B cell (primary cell): ENCODE results near the gene PSMB5. TPM values are rescaled to one million over a fixed set of nuclear protein-coding genes. Genes with fewer than 3 reads are reported as not detected.

Experiments used
- ATAC-seq: fragments of 200-7000 bp; cut with Tn5 transposase; one replicate; pipeline ENCODE4 v1.10.0; 2021; ENCODE audit warnings: low read depth, mild to moderate bottlenecking, moderate number of reproducible peaks, moderate library complexity
- CTCF ChIA-PET: fragments of 350-600 bp; sonication (Branson Sonifier 250); formaldehyde crosslinking; loops from one replicate; lab custom pipeline; 2021; ENCODE audit warnings: antibody characterized with exemption, inconsistent platforms; lab: Charles Lee
- POLR2A ChIA-PET: fragments of 350-600 bp; sonication (Branson Sonifier 250); formaldehyde crosslinking; loops from one replicate; lab custom pipeline; 2021; ENCODE audit warnings: antibody characterized with exemption; lab: Charles Lee
- DNase-seq: peaks from one replicate; pipeline ENCODE4 v3.0.0; 2013
- H2AFZ ChIP-seq: 2 replicates; pipeline ENCODE4 v1.6.1; 2012; ENCODE audit warnings: mild to moderate bottlenecking, low read depth, low read length; ENCODE audit not compliant: insufficient read depth, poor library complexity, severe bottlenecking
- H3K27ac ChIP-seq, 2 donors: 1 replicate in 1 of 2; 2 replicates in 1 of 2; pipeline ENCODE4 v1.5.1; 2012 to 2013; ENCODE audit warnings: low read length in 2 of 2, mild to moderate bottlenecking in 2 of 2, moderate library complexity in 1 of 2
- H3K27me3 ChIP-seq, 4 experiments: fragments of 200-600 bp in 1 of 4; sonication (generic) in 1 of 4; replicated peaks in 1 of 4; 1 replicate in 2 of 4; 2 replicates in 2 of 4; pipeline versions ENCODE4 v1.6.1 to v1.7.0; 2013 to 2016; ENCODE audit warnings: low read length in 3 of 4, mild to moderate bottlenecking in 2 of 4, mixed read lengths in 1 of 4, moderate library complexity in 1 of 4; ENCODE audit not compliant: insufficient read depth in 4 of 4, control insufficient read depth in 3 of 4; ENCODE audit errors: control extremely low read depth in 1 of 4
- H3K36me3 ChIP-seq, 2 experiments: replicated peaks in 1 of 2; 1 replicate in 1 of 2; 2 replicates in 1 of 2; pipeline versions ENCODE4 v1.6.1 to v1.7.1; 2013; ENCODE audit warnings: low read length in 1 of 2; ENCODE audit not compliant: insufficient read depth in 2 of 2, control insufficient read depth in 1 of 2; ENCODE audit errors: control extremely low read depth in 1 of 2, extremely low read depth in 1 of 2
- H3K4me1 ChIP-seq, 2 donors: fragments of 200-600 bp in 1 of 2; sonication (generic) in 1 of 2; 1 replicate in 1 of 2; 2 replicates in 1 of 2; pipeline versions ENCODE4 v1.5.1 to v1.6.1; 2013 to 2017; ENCODE audit warnings: low read length in 2 of 2; ENCODE audit not compliant: control insufficient read depth in 2 of 2, insufficient read depth in 2 of 2
- H3K4me2 ChIP-seq: replicated peaks from 2 replicates; pipeline ENCODE3; 2012; ENCODE audit warnings: mild to moderate bottlenecking, low read depth, low read length; ENCODE audit not compliant: poor library complexity, severe bottlenecking
- H3K4me3 ChIP-seq, 5 experiments: fragments of 200-600 bp in 1 of 5; sonication (generic) in 1 of 5; 1 replicate in 3 of 5; 2 replicates in 2 of 5; pipeline versions ENCODE4 v1.5.1 to v1.7.0; 2011 to 2016; ENCODE audit warnings: low read length in 4 of 5, mild to moderate bottlenecking in 4 of 5, low read depth in 2 of 5, control low read depth in 1 of 5, moderate library complexity in 1 of 5; ENCODE audit not compliant: insufficient read depth in 1 of 5; ENCODE audit errors: control extremely low read depth in 1 of 5, extremely low read depth in 1 of 5
- H3K79me2 ChIP-seq: fragments of 200-600 bp; sonication (generic); one replicate; pipeline ENCODE4 v1.6.0; 2016; ENCODE audit warnings: low read length; ENCODE audit not compliant: control insufficient read depth, insufficient read depth
- H3K9ac ChIP-seq: fragments of 200-600 bp; sonication (generic); 2 replicates; pipeline ENCODE4 v1.6.1; 2017; ENCODE audit warnings: mild to moderate bottlenecking, low read length, moderate library complexity
- H3K9me3 ChIP-seq, 3 donors: one replicate each; pipeline versions ENCODE4 v1.6.1 to v1.7.1; 2013; ENCODE audit warnings: low read length in 2 of 3; ENCODE audit not compliant: control insufficient read depth in 2 of 3, insufficient read depth in 1 of 3; ENCODE audit errors: control extremely low read depth in 1 of 3
- H4K20me1 ChIP-seq: 2 replicates; pipeline ENCODE4 v1.6.0; 2012; ENCODE audit warnings: mild to moderate bottlenecking, low read length; ENCODE audit not compliant: insufficient read depth, control insufficient read depth, poor library complexity, severe bottlenecking
- H3K27ac Mint-ChIP-seq: one replicate; pipeline ENCODE4 v1.8.0; 2021; ENCODE audit warnings: mixed read lengths
- H3K27me3 Mint-ChIP-seq: one replicate; pipeline ENCODE4 v1.8.0; 2021; ENCODE audit warnings: mixed read lengths
- H3K4me1 Mint-ChIP-seq: one replicate; pipeline ENCODE4 v1.8.0; 2021; ENCODE audit warnings: mixed read lengths
- H3K4me3 Mint-ChIP-seq: one replicate; pipeline ENCODE4 v1.8.0; 2021; ENCODE audit warnings: mixed read lengths
- H3K9me3 Mint-ChIP-seq: one replicate; pipeline ENCODE4 v1.8.0; 2022; ENCODE audit warnings: mixed read lengths; ENCODE audit not compliant: insufficient read depth
- CTCF ChIP-seq: fragments of 200-600 bp; IDR thresholded peaks from one replicate; pipeline ENCODE4 v1.8.0; 2022; ENCODE audit warnings: antibody characterized with exemption, mild to moderate bottlenecking
- EZH2 ChIP-seq: IDR thresholded peaks from 2 replicates; pipeline ENCODE4 v1.6.1; 2012; ENCODE audit warnings: borderline replicate concordance, low read depth, mild to moderate bottlenecking, moderate library complexity, low read length; ENCODE audit not compliant: insufficient read depth, poor library complexity, severe bottlenecking
- WGBS: methylation state at CpG from one replicate; pipeline ENCODE4 v1.1.5; 2013; ENCODE audit warnings: missing lambda C conversion rate; ENCODE audit not compliant: insufficient coverage; 5-methylcytosine and 5-hydroxymethylcytosine counted together
- intact Hi-C: fragments of 100-400 bp; cut with micrococcal nuclease; formaldehyde crosslinking; loops from one replicate; pipeline ENCODE4 v1.10.0; 2022
- polyA plus RNA-seq: library from polyadenylated mRNA; depleted of rRNA; stranded (reverse); fragments of >200 nt; gene quantifications from 2 replicates; pipeline ENCODE4 v1.2.3, GENCODE V29; 2012
- total RNA-seq, 2 donors: library from RNA; stranded (reverse); fragments of 120-200 nt in 1 of 2; gene quantifications; 1 replicate in 1 of 2; 2 replicates in 1 of 2; pipeline versions ENCODE4 v1.2.3 to v1.2.4, GENCODE V29; 2013 to 2022

PSMB5 gene
- total and polyA plus RNA-seq, 2 donors (not counting 1 experiment from before 2014, with no cell fraction given): 16.5 to 29.0 TPM

GRCh38 chr14:23051141-23052057 is 16.7 kb upstream of the PSMB5 start:
- Histone ChIP-seq H3K9ac (no peak overlapping the region), H4K20me1 (no peaks in the 10 kb centered on the region), H3K27ac (no peak overlapping the region), H3K27me3 (no peaks in the 10 kb centered on the region), H3K9me3 (no peaks in the 10 kb centered on the region), H3K36me3 (no peaks in the 10 kb centered on the region), H3K4me3 (no peak overlapping the region), H3K4me1 (peaks cover 3 to 5% of the 10 kb centered on the region in 2 donors), H3K79me2 (no peaks in the 10 kb centered on the region), H2AFZ (no peak overlapping the region), H3K4me2 (no peak overlapping the region)
- POLR2A ChIA-PET: no interaction called here
- ATAC-seq (no peak), DNase-seq (no peak)
- TF ChIP-seq EZH2 (no peak), CTCF (no peak)
- Mint-ChIP-seq H3K4me3 (no peak overlapping the region), H3K27me3 (no peaks in the 10 kb centered on the region), H3K9me3 (no peaks in the 10 kb centered on the region), H3K4me1 (peaks cover 8% of the 10 kb centered on the region), H3K27ac (no peak overlapping the region)
- WGBS: 80% methylated on average over 2 of the region's 5 CpGs
- CTCF ChIA-PET: interaction anchor here (1.1 to 19.1 kb wide), 3 partner anchors 9 to 66 kb away, joined by 3 to 1134 read pairs (median 4); partner anchors contain the start of gene AJUBA
- intact Hi-C loops: loop anchor here (10.0 kb wide), 2 partner anchors 667 to 747 kb away; no protein-coding TSS in a partner anchor

GRCh38 chr14:23049011-23049410 is 14.3 kb upstream of the PSMB5 start:
- Histone ChIP-seq H4K20me1 (no peaks in the 10 kb centered on the region), H3K27ac (no peak overlapping the region), H3K27me3 (no peaks in the 10 kb centered on the region), H3K4me2 (no peak overlapping the region), H2AFZ (no peak overlapping the region), H3K36me3 (no peaks in the 10 kb centered on the region), H3K4me3 (no peak overlapping the region), H3K4me1 (no peaks in the 10 kb centered on the region), H3K9ac (no peak overlapping the region), H3K79me2 (no peaks in the 10 kb centered on the region), H3K9me3 (no peaks in the 10 kb centered on the region)
- no peaks in the 10 kb centered on the region for H3K9me3 Mint-ChIP-seq
- no peaks in the 10 kb centered on the region for H3K4me1 Mint-ChIP-seq
- 95% methylated on average over 6 of the region's 9 CpGs for WGBS
- no peak for ATAC-seq
- CTCF ChIA-PET: interaction anchor here (0.9 kb wide), 1 partner anchor 9 kb away, joined by 3 read pairs; no protein-coding TSS in a partner anchor
- no peak for TF ChIP-seq EZH2
- TF ChIP-seq CTCF: no peak
- H3K4me3 Mint-ChIP-seq: no peak overlapping the region
- intact Hi-C loops: no loop called here
- H3K27me3 Mint-ChIP-seq: no peaks in the 10 kb centered on the region
- H3K27ac Mint-ChIP-seq: no peak overlapping the region
- POLR2A ChIA-PET: no interaction called here
- no peak for DNase-seq
